HTERT RPE-1 (cell line): ENCODE measurements around the gene ADGRG2.

ENCODE experiments used
- in situ Hi-C: fragments of 300-500 bp; cut with MboI; formaldehyde crosslinking; loops from 4 replicates; pipeline ENCODE4 v1.14.3; 2020; ENCODE audit warnings: low sequenced_read_pairs

Gene ADGRG2

GRCh38 chrX:18964026-18964425 is 158.2 kb downstream of the ADGRG2 start:
- in situ Hi-C loops: no loop called here

GRCh38 chrX:18962329-18962728 is 159.9 kb downstream of the ADGRG2 start:
- in situ Hi-C loops: no loop called here

- in situ Hi-C loops: no loop called here
These were observed 160.6 kb downstream of the ADGRG2 start for GRCh38 chrX:18961686-18962085.

GRCh38 chrX:18956303-18957032 is 165.8 kb downstream of the ADGRG2 start:
- in situ Hi-C loops: no loop called here

GRCh38 chrX:18955676-18956075 is 166.6 kb downstream of the ADGRG2 start:
- in situ Hi-C loops: no loop called here

- in situ Hi-C loops: no loop called here
These were observed 171.2 kb downstream of the ADGRG2 start for GRCh38 chrX:18951032-18951431.

- in situ Hi-C loops: no loop called here
These were observed 172.3 kb downstream of the ADGRG2 start for GRCh38 chrX:18949944-18950301.

- in situ Hi-C loops: no loop called here
These were observed 172.9 kb downstream of the ADGRG2 start for GRCh38 chrX:18949291-18949943.

- in situ Hi-C loops: no loop called here
These were observed 175.7 kb downstream of the ADGRG2 start for GRCh38 chrX:18946611-18947010.

GRCh38 chrX:18946157-18946556 is 176.1 kb downstream of the ADGRG2 start:
- in situ Hi-C loops: no loop called here

GRCh38 chrX:18945483-18945882 is 176.8 kb downstream of the ADGRG2 start:
- in situ Hi-C loops: no loop called here

GRCh38 chrX:18944482-18944881 is 177.8 kb downstream of the ADGRG2 start:
- in situ Hi-C loops: no loop called here

GRCh38 chrX:18941896-18942295 is 180.4 kb downstream of the ADGRG2 start:
- in situ Hi-C loops: no loop called here
